Measurements from ENCODE around the gene TRAP1.

The TRAP1 gene

GRCh38 chr16:3706253-3707012 lies 10.9 kb downstream of the TRAP1 start:
- DNase-seq = no peak

- no peak for DNase-seq
Observed at GRCh38 chr16:3702082-3702481, 15.2 kb downstream of the TRAP1 start.

- DNase-seq = no peak
Observed at GRCh38 chr16:3701531-3701930, 15.8 kb downstream of the TRAP1 start.

- no peak for DNase-seq
Observed at GRCh38 chr16:3698941-3699340, 18.4 kb downstream of the TRAP1 start.

- no peak for DNase-seq
Observed at GRCh38 chr16:3696425-3697218, 20.7 kb downstream of the TRAP1 start.

- no peak for DNase-seq
Observed at GRCh38 chr16:3695610-3696369, 21.5 kb downstream of the TRAP1 start.

GRCh38 chr16:3694051-3694450 lies 23.3 kb downstream of the TRAP1 start:
- no peak for DNase-seq

- no peak for DNase-seq
Observed at GRCh38 chr16:3691761-3692160, 25.6 kb downstream of the TRAP1 start.

GRCh38 chr16:3690980-3691720 lies 26.2 kb downstream of the TRAP1 start:
- no peak for DNase-seq

GRCh38 chr16:3690470-3690928 lies 26.8 kb downstream of the TRAP1 start:
- peak; percentile 74 to 80 for DNase-seq

- DNase-seq = no peak
Observed at GRCh38 chr16:3689731-3690130, 27.6 kb downstream of the TRAP1 start.

- DNase-seq = no peak
Observed at GRCh38 chr16:3687792-3688191, 29.5 kb downstream of the TRAP1 start.

GRCh38 chr16:3687021-3687420 lies 30.3 kb downstream of the TRAP1 start:
- no peak for DNase-seq

- no peak for DNase-seq
Observed at GRCh38 chr16:3681206-3681605, 36.1 kb downstream of the TRAP1 start.

GRCh38 chr16:3677994-3678393 lies 39.3 kb downstream of the TRAP1 start:
- DNase-seq = no peak

- DNase-seq = no peak
Observed at GRCh38 chr16:3675601-3676130, 41.7 kb downstream of the TRAP1 start.

GRCh38 chr16:3674513-3675295 lies 42.6 kb downstream of the TRAP1 start:
- DNase-seq = no peak

- no peak for DNase-seq
Observed at GRCh38 chr16:3673676-3674377, 43.5 kb downstream of the TRAP1 start.

GRCh38 chr16:3673201-3673600 lies 44.1 kb downstream of the TRAP1 start:
- no peak for DNase-seq

GRCh38 chr16:3672571-3673041 lies 44.7 kb downstream of the TRAP1 start:
- no peak for DNase-seq

GRCh38 chr16:3671424-3671823 lies 45.9 kb downstream of the TRAP1 start:
- DNase-seq = no peak
